ENCODE measurements around the gene WASF3. TPM values are rescaled to one million over a fixed set of nuclear protein-coding genes. Genes with fewer than 3 reads are reported as not detected.

The WASF3 gene
- total RNA-seq, 1 experiment from 2014 or later = 3.4 TPM

GRCh38 chr13:26579580-26579979 is 22.1 kb downstream of the WASF3 start:
- no peak overlapping the region for H2AFZ ChIP-seq (ENCODE audit: low read depth, low read length, poor library complexity, severe bottlenecking)
- H3K4me1 ChIP-seq (ENCODE audit: control insufficient read depth in 1 of 2, insufficient read depth in 2 of 2, low read length in 2 of 2) = no peaks in the 10 kb centered on the region
- H3K9me2 ChIP-seq (ENCODE audit: insufficient read depth) = no peaks in the 10 kb centered on the region
- TF ChIP-seq ATF3 (IDR thresholded peaks at IDR 0.05) = no peak
- no peak for TF ChIP-seq SRF (IDR thresholded peaks at IDR 0.05; ENCODE audit: low read depth)
- TF ChIP-seq POLR2A (IDR thresholded peaks at IDR 0.05; ENCODE audit: borderline replicate concordance, extremely low read depth, insufficient read depth, insufficient read length) = no peak
- TF ChIP-seq CBX3 (IDR thresholded peaks at IDR 0.05; ENCODE audit: low read depth) = no peak
- no peak for TF ChIP-seq REST (IDR thresholded peaks at IDR 0.05; ENCODE audit: low read depth)
- no peaks in the 10 kb centered on the region; the same call in 1 of the 2 replicates for H4K20me1 ChIP-seq (ENCODE audit: insufficient read depth)
- H3K79me2 ChIP-seq (ENCODE audit: insufficient read depth, low read length) = no peaks in the 10 kb centered on the region
- intact Hi-C loops (cut with micrococcal nuclease) = no loop called here
- RAD21 ChIA-PET (ENCODE audit: low non-redundant PET in 1 of 2, low total read pairs in 2 of 2, uncharacterized antibody in 2 of 2, unreplicated experiment in 2 of 2) = no interaction called here
- no peaks in the 10 kb centered on the region for H3K9me3 ChIP-seq (ENCODE audit: control insufficient read depth in 1 of 2, insufficient read depth in 1 of 2, low read depth in 1 of 2, low read length in 2 of 2)
- H3K27me3 ChIP-seq (ENCODE audit: insufficient read depth, low read length) = peaks cover 19% of the 10 kb centered on the region
- no TSS peak for BruUV-seq (replicated peaks)
- H3K9ac ChIP-seq (ENCODE audit: low read length) = no peak overlapping the region
- DNase-seq (ENCODE audit: low read depth, low spot score) = no peak
- H3K27ac ChIP-seq (ENCODE audit: low read depth, low read length) = no peak overlapping the region
- ATAC-seq = no peak
- CTCF ChIA-PET = no interaction called here
- H3K36me3 ChIP-seq (ENCODE audit: control insufficient read depth in 1 of 2, insufficient read depth in 2 of 2, low read length in 2 of 2) = no peaks in the 10 kb centered on the region
- POLR2A ChIA-PET = interaction anchor here (1.2 kb wide), 1 partner anchor 22 kb away, joined by 3 read pairs; the partner anchor contains the start of gene WASF3
- no peak overlapping the region for H3K4me2 ChIP-seq (ENCODE audit: low read length)
- H3K4me3 ChIP-seq (replicated peaks in 1 of 2; ENCODE audit: low read depth in 1 of 2, low read length in 2 of 2) = no peak overlapping the region

GRCh38 chr13:26583662-26584061 is 26.2 kb downstream of the WASF3 start:
- ATAC-seq (no peak), DNase-seq (ENCODE audit: low read depth, low spot score) (no peak)
- no peaks in the 10 kb centered on the region for H3K79me2 ChIP-seq (ENCODE audit: insufficient read depth, low read length)
- ChIA-PET RAD21 (ENCODE audit: low non-redundant PET in 1 of 2, low total read pairs in 2 of 2, uncharacterized antibody in 2 of 2, unreplicated experiment in 2 of 2) (no interaction called here), POLR2A (no interaction called here), CTCF (no interaction called here)
- H3K4me3 ChIP-seq (replicated peaks in 1 of 2; ENCODE audit: low read depth in 1 of 2, low read length in 2 of 2) = no peak overlapping the region
- no peaks in the 10 kb centered on the region for H3K9me2 ChIP-seq (ENCODE audit: insufficient read depth)
- no peak for TF ChIP-seq ZFX (IDR thresholded peaks at IDR 0.05)
- TF ChIP-seq POLR2A (IDR thresholded peaks at IDR 0.05; ENCODE audit: borderline replicate concordance, extremely low read depth, insufficient read depth, insufficient read length) = no peak
- no peak for TF ChIP-seq YY1 (IDR thresholded peaks at IDR 0.05; ENCODE audit: extremely low read depth, insufficient replicate concordance, low read depth, low read length)
- no peak for TF ChIP-seq EGR1 (IDR thresholded peaks at IDR 0.05; ENCODE audit: low read depth)
- no peak for TF ChIP-seq ATF3 (IDR thresholded peaks at IDR 0.05)
- no peak overlapping the region for H3K9ac ChIP-seq (ENCODE audit: low read length)
- H4K20me1 ChIP-seq (ENCODE audit: insufficient read depth) = no peaks in the 10 kb centered on the region
- intact Hi-C loops (cut with micrococcal nuclease) = no loop called here
- no peak overlapping the region for H3K4me2 ChIP-seq (ENCODE audit: low read length)
- no peak overlapping the region for H3K27ac ChIP-seq (ENCODE audit: low read depth, low read length)
- H3K27me3 ChIP-seq (ENCODE audit: insufficient read depth, low read length) = peaks cover 41% of the 10 kb centered on the region
- H3K4me1 ChIP-seq (ENCODE audit: control insufficient read depth in 1 of 2, insufficient read depth in 2 of 2, low read length in 2 of 2) = no peaks in the 10 kb centered on the region
- BruUV-seq (replicated peaks) = no TSS peak
- H3K36me3 ChIP-seq (ENCODE audit: control insufficient read depth in 1 of 2, insufficient read depth in 2 of 2, low read length in 2 of 2) = no peaks in the 10 kb centered on the region
- H3K9me3 ChIP-seq (ENCODE audit: control insufficient read depth in 1 of 2, insufficient read depth in 1 of 2, low read depth in 1 of 2, low read length in 2 of 2) = no peaks in the 10 kb centered on the region
- no peak overlapping the region for H2AFZ ChIP-seq (ENCODE audit: low read depth, low read length, poor library complexity, severe bottlenecking)
